Frontal cortex (tissue), 1 donor: Measurements from ENCODE around the gene UNC13B. TPM values are rescaled to one million over a fixed set of nuclear protein-coding genes. Genes with fewer than 3 reads are reported as not detected.

ENCODE experiments used
- total RNA-seq: library from RNA; depleted of rRNA; stranded (reverse); fragments of >200 nt; gene quantifications from one replicate; pipeline ENCODE4 v1.2.3, GENCODE V29; 2014

The UNC13B gene
- total RNA-seq, 1 donor from 2014 or later = 17.9 TPM

Other genes with a start within 250 kb of the UNC13B start
- 19.2 TPM for gene PHF24, start 203.7 kb upstream of the UNC13B start, total RNA-seq
- 57.1 TPM for gene DNAJB5, start 172.3 kb upstream of the UNC13B start, total RNA-seq
- gene VCP, start 89.4 kb upstream of the UNC13B start, total RNA-seq = 205 TPM
- gene FANCG, start 82.1 kb upstream of the UNC13B start, total RNA-seq = 18.8 TPM
- 6.9 TPM for gene PIGO, start 65.4 kb upstream of the UNC13B start, total RNA-seq
- 55.4 TPM for gene STOML2, start 58.9 kb upstream of the UNC13B start, total RNA-seq
- 12.2 TPM for gene ATOSB, start 46.1 kb upstream of the UNC13B start, total RNA-seq